Astrocyte of the spinal cord (primary cell): ENCODE measurements around the gene PCDHGA10.

Experiments used
- DNase-seq: peaks from one replicate; pipeline ENCODE4 v3.0.0; 2011; ENCODE audit warnings: low read depth, low spot score
- H3K4me3 ChIP-seq: 2 replicates; pipeline ENCODE4 v1.5.1; 2011; ENCODE audit warnings: low read depth, mild to moderate bottlenecking, low read length, moderate library complexity
- CTCF ChIP-seq: IDR thresholded peaks from 2 replicates; pipeline ENCODE4 v1.5.1; 2012; ENCODE audit warnings: low read depth, mild to moderate bottlenecking, low read length, inconsistent platforms
- in situ Hi-C: cut with HindIII; loops from 2 replicates; pipeline ENCODE4 v1.10.0; 2017; ENCODE audit warnings: low sequenced_read_pairs

PCDHGA10 gene

DNA sequence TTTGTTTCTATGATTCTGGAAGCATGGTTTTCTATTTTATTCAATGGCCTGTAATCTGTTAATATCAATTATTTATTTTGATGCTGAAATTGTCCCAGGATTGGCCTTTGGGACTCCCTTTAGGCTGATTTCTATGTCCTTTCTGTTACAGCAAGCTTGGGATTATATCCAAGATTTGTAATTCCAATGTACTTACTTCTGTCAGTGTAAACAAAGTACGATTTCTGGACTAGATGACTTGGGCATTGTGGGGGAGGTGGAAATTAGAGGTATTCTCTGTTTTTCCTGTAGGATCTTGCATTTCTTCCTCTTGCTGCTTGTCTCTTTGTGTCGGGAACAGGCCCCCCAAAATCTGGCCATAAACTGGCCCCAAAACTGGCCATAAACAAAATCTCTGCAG, 21.2 kb downstream of the PCDHGA10 start:
- DNase-seq: no peak
- no peak for TF ChIP-seq CTCF
- no peak overlapping the region for H3K4me3 ChIP-seq
- in situ Hi-C loops: no loop called here

DNA sequence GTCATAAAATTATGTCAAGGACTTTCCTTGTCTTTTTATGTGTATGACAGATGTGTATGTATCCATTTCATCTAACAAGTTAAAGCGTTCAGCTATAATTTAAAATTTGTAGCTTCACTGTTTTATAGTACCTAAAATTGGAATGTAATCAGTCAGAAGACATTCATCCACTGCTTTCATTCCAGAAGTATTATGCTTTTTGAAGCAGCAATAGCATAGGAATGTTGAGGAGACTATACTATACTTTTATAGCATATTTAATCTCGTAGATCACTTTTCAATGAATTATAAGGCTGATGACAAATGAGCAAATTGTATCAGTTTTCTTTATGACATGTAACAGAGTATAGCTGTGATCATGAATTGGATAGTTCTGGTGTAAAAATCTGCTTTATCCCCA, 24.4 kb downstream of the PCDHGA10 start:
- H3K4me3 ChIP-seq: no peak overlapping the region
- DNase-seq: no peak
- TF ChIP-seq CTCF: no peak
- in situ Hi-C loops: no loop called here

DNA sequence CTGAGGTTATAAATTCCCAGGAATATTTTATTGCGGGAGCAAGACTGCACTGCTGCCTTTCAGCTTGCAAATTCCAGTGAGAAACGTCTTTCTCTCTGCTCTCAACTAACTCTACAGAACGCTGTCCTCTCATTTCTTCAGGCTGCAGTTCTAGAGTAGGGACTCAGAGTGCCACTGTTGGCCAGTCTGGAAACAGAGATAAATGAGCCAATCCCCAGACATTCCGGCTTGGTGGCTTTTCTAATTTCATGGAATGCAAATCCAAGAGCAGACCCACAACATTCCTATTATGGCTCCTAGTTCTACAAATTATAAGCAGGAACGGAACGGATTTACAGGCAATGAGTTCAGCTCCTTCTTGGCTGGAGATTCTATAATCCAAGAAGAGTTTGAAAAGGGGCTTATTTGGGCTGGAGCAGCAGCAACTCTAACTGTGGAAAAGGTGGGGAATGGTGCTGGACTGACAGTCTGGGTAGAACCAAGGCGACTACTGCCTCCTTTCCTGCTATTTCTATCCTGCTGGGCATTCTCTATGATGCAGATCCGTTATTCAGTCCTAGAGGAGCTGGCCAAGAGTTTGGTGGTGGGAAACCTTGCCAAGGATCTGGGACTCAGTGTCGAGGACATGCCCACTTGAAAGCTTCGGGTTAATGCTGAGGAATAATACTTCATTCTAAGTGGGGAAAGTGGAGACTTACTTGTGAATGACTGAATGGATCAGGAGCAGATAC, 26.8 kb downstream of the PCDHGA10 start:
- TF ChIP-seq CTCF: no peak
- H3K4me3 ChIP-seq: no peak overlapping the region
- DNase-seq: no peak
- in situ Hi-C loops: no loop called here

- H3K4me3 ChIP-seq: no peak overlapping the region
- in situ Hi-C loops: no loop called here
- DNase-seq: no peak
- TF ChIP-seq CTCF: no peak
Measured at GRCh38 chr5:141440341-141440740, 27.6 kb downstream of the PCDHGA10 start.

- no peak for DNase-seq
- TF ChIP-seq CTCF: no peak
- no peak overlapping the region for H3K4me3 ChIP-seq
- in situ Hi-C loops: no loop called here
Measured at GRCh38 chr5:141441571-141442170, 28.9 kb downstream of the PCDHGA10 start.

- in situ Hi-C loops: no loop called here
- DNase-seq: no peak
- H3K4me3 ChIP-seq: no peak overlapping the region
- no peak for TF ChIP-seq CTCF
Measured at GRCh38 chr5:141465351-141465750, 52.6 kb downstream of the PCDHGA10 start.
